Measurements from ENCODE around the gene TRIM59.

GRCh38 chr3:160459450-160459970, 9.9 kb upstream of the TRIM59 start:
- TF ChIP-seq ZSCAN30 (tag by site-specific recombination; IDR thresholded peaks at IDR 0.05) (no peak), CTCF (tag by site-specific recombination; IDR thresholded peaks at IDR 0.05) (no peak), ZBTB21 (tag by site-specific recombination; IDR thresholded peaks at IDR 0.05) (no peak), ZNF514 (tag by site-specific recombination; IDR thresholded peaks at IDR 0.05) (no peak), ZNF792 (tag by site-specific recombination; IDR thresholded peaks at IDR 0.05) (no peak), ZNF585B (tag by site-specific recombination; IDR thresholded peaks at IDR 0.05) (no peak), ZNF707 (tag by site-specific recombination; IDR thresholded peaks at IDR 0.05) (no peak), ZNF146 (tag by site-specific recombination; IDR thresholded peaks at IDR 0.05) (no peak), ZNF473 (tag by site-specific recombination; IDR thresholded peaks at IDR 0.05) (no peak), ZNF202 (tag by site-specific recombination; IDR thresholded peaks at IDR 0.05; ENCODE audit: borderline replicate concordance) (no peak)
